Measurements from ENCODE around the gene LCE3A.

- TF ChIP-seq FOXK2 (IDR thresholded peaks at IDR 0.05), result no peak
- no peak for TF ChIP-seq SP1 (IDR thresholded peaks at IDR 0.05)
- no peak for TF ChIP-seq FOXA1 (IDR thresholded peaks at IDR 0.05)
- no peak for TF ChIP-seq SUZ12 (IDR thresholded peaks at IDR 0.05)
- TF ChIP-seq BHLHE40 (IDR thresholded peaks at IDR 0.05; ENCODE audit: borderline replicate concordance), result no peak
- no peak for TF ChIP-seq ARNT (IDR thresholded peaks at IDR 0.05)
- no peak for TF ChIP-seq NFRKB (IDR thresholded peaks at IDR 0.05)
- no peak for TF ChIP-seq TARDBP (IDR thresholded peaks at IDR 0.05)
- no peak for TF ChIP-seq HDGF (IDR thresholded peaks at IDR 0.05; ENCODE audit: borderline replicate concordance)
- no peak for TF ChIP-seq CTBP1 (IDR thresholded peaks at IDR 0.05; ENCODE audit: borderline replicate concordance)
Observed at GRCh38 chr1:152577168-152577567, 45.7 kb downstream of the LCE3A start.

All from HEK293T (cell line).